Measurements from ENCODE around the gene COL23A1. TPM values are rescaled to one million over a fixed set of nuclear protein-coding genes. Genes with fewer than 3 reads are reported as not detected.

The COL23A1 gene
- total and polyA plus RNA-seq, 2 experiments from 2014 or later, result 4.8 to 8.2 TPM

DNA sequence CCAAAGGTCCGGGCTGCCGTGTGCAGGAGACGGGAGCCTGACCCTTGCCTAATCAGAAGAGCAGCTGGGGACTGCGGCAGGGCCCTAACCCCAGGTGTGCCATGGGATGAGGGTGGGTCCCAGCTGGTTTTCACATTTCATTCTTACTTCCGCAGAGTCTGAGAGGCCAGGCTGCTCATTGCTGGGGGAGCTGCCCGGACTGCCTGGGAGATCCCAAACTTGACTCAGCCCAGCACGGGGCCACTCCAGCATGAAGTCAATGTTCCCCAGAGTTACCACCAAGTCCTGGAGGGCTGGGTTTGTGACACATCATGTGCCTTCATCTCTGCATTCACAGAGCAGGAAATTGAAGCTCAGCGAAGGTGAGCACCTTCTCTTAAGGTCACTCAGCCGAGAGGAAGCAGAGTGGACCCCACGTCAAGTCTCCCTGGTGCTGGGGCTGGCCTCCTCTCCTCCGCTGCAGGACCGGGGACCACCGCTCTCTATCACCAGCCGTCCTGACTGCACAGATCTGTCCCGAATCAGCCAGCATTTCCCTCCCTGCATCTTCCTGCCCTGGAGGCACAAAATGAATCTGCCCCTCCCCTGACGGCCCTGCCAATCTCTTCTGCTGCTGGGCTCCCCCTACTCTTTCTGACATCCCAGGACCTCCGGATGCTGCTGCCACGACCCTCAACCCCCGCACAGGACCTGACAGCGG is 303.0 kb downstream of the COL23A1 start:
- H3K27me3 Mint-ChIP-seq (ENCODE audit: insufficient read depth, low read depth, poor library complexity), result peaks cover 10% of the 10 kb centered on the region
- no peak overlapping the region for H3K4me3 Mint-ChIP-seq
- H3K36me3 Mint-ChIP-seq (ENCODE audit: low read depth), result no peaks in the 10 kb centered on the region; the same call in 2 of the 3 replicates
- Histone ChIP-seq H3K27ac (ENCODE audit: low read depth) (no peak overlapping the region), H3K4me2 (no peak overlapping the region), H2AFZ (no peak overlapping the region), H3K9me2 (ENCODE audit: insufficient read depth) (no peaks in the 10 kb centered on the region), H3K4me1 (ENCODE audit: insufficient read depth) (no peaks in the 10 kb centered on the region), H4K20me1 (replicated peaks; ENCODE audit: insufficient read depth) (no peaks in the 10 kb centered on the region), H3K79me2 (replicated peaks; ENCODE audit: insufficient read depth) (no peaks in the 10 kb centered on the region), H3K27me3 (ENCODE audit: insufficient read depth) (no peaks in the 10 kb centered on the region), H3F3A (replicated peaks; ENCODE audit: low read depth) (no peaks in the 10 kb centered on the region), H3K36me3 (ENCODE audit: insufficient read depth) (no peaks in the 10 kb centered on the region), H3K4me3 (no peak overlapping the region)
- peaks cover 3% of the 10 kb centered on the region; the same call in 2 of the 3 replicates for H3K4me1 Mint-ChIP-seq
- H3K27ac Mint-ChIP-seq, result no peak overlapping the region; the same call in 1 of the 2 replicates
- ATAC-seq, result no peak
- TF ChIP-seq CREB1 (CRISPR knock-in tag; IDR thresholded peaks at IDR 0.05; ENCODE audit: low read depth) (no peak), EZH2phosphoT487 (IDR thresholded peaks at IDR 0.05; ENCODE audit: unreplicated experiment) (no peak), ZNF114 (CRISPR knock-in tag; IDR thresholded peaks at IDR 0.05) (no peak), NANOG (IDR thresholded peaks at IDR 0.05; ENCODE audit: borderline replicate concordance) (no peak), POLR2AphosphoS5 (IDR thresholded peaks at IDR 0.05; ENCODE audit: low read depth) (no peak), ZNF331 (CRISPR knock-in tag; IDR thresholded peaks at IDR 0.05; ENCODE audit: low read depth) (no peak), STAT1 (IDR thresholded peaks at IDR 0.05; ENCODE audit: unreplicated experiment) (no peak), JUNB (IDR thresholded peaks at IDR 0.05; ENCODE audit: unreplicated experiment) (no peak), EZH2 (IDR thresholded peaks at IDR 0.05; ENCODE audit: low read depth, unreplicated experiment) (no peak)
- TF ChIP-seq, protein P1, sequence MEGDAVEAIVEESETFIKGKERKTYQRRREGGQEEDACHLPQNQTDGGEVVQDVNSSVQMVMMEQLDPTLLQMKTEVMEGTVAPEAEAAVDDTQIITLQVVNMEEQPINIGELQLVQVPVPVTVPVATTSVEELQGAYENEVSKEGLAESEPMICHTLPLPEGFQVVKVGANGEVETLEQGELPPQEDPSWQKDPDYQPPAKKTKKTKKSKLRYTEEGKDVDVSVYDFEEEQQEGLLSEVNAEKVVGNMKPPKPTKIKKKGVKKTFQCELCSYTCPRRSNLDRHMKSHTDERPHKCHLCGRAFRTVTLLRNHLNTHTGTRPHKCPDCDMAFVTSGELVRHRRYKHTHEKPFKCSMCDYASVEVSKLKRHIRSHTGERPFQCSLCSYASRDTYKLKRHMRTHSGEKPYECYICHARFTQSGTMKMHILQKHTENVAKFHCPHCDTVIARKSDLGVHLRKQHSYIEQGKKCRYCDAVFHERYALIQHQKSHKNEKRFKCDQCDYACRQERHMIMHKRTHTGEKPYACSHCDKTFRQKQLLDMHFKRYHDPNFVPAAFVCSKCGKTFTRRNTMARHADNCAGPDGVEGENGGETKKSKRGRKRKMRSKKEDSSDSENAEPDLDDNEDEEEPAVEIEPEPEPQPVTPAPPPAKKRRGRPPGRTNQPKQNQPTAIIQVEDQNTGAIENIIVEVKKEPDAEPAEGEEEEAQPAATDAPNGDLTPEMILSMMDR (conservative IDR thresholded peaks at IDR 0.05; ENCODE audit: low read depth in 2 of 2), result no peak
- TF ChIP-seq, protein P2, sequence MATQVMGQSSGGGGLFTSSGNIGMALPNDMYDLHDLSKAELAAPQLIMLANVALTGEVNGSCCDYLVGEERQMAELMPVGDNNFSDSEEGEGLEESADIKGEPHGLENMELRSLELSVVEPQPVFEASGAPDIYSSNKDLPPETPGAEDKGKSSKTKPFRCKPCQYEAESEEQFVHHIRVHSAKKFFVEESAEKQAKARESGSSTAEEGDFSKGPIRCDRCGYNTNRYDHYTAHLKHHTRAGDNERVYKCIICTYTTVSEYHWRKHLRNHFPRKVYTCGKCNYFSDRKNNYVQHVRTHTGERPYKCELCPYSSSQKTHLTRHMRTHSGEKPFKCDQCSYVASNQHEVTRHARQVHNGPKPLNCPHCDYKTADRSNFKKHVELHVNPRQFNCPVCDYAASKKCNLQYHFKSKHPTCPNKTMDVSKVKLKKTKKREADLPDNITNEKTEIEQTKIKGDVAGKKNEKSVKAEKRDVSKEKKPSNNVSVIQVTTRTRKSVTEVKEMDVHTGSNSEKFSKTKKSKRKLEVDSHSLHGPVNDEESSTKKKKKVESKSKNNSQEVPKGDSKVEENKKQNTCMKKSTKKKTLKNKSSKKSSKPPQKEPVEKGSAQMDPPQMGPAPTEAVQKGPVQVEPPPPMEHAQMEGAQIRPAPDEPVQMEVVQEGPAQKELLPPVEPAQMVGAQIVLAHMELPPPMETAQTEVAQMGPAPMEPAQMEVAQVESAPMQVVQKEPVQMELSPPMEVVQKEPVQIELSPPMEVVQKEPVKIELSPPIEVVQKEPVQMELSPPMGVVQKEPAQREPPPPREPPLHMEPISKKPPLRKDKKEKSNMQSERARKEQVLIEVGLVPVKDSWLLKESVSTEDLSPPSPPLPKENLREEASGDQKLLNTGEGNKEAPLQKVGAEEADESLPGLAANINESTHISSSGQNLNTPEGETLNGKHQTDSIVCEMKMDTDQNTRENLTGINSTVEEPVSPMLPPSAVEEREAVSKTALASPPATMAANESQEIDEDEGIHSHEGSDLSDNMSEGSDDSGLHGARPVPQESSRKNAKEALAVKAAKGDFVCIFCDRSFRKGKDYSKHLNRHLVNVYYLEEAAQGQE (IDR thresholded peaks at IDR 0.05; ENCODE audit: unreplicated experiment), result no peak
- TF ChIP-seq, protein P3, sequence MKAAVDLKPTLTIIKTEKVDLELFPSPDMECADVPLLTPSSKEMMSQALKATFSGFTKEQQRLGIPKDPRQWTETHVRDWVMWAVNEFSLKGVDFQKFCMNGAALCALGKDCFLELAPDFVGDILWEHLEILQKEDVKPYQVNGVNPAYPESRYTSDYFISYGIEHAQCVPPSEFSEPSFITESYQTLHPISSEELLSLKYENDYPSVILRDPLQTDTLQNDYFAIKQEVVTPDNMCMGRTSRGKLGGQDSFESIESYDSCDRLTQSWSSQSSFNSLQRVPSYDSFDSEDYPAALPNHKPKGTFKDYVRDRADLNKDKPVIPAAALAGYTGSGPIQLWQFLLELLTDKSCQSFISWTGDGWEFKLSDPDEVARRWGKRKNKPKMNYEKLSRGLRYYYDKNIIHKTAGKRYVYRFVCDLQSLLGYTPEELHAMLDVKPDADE (IDR thresholded peaks at IDR 0.05), result no peak
- TF ChIP-seq, protein P4, sequence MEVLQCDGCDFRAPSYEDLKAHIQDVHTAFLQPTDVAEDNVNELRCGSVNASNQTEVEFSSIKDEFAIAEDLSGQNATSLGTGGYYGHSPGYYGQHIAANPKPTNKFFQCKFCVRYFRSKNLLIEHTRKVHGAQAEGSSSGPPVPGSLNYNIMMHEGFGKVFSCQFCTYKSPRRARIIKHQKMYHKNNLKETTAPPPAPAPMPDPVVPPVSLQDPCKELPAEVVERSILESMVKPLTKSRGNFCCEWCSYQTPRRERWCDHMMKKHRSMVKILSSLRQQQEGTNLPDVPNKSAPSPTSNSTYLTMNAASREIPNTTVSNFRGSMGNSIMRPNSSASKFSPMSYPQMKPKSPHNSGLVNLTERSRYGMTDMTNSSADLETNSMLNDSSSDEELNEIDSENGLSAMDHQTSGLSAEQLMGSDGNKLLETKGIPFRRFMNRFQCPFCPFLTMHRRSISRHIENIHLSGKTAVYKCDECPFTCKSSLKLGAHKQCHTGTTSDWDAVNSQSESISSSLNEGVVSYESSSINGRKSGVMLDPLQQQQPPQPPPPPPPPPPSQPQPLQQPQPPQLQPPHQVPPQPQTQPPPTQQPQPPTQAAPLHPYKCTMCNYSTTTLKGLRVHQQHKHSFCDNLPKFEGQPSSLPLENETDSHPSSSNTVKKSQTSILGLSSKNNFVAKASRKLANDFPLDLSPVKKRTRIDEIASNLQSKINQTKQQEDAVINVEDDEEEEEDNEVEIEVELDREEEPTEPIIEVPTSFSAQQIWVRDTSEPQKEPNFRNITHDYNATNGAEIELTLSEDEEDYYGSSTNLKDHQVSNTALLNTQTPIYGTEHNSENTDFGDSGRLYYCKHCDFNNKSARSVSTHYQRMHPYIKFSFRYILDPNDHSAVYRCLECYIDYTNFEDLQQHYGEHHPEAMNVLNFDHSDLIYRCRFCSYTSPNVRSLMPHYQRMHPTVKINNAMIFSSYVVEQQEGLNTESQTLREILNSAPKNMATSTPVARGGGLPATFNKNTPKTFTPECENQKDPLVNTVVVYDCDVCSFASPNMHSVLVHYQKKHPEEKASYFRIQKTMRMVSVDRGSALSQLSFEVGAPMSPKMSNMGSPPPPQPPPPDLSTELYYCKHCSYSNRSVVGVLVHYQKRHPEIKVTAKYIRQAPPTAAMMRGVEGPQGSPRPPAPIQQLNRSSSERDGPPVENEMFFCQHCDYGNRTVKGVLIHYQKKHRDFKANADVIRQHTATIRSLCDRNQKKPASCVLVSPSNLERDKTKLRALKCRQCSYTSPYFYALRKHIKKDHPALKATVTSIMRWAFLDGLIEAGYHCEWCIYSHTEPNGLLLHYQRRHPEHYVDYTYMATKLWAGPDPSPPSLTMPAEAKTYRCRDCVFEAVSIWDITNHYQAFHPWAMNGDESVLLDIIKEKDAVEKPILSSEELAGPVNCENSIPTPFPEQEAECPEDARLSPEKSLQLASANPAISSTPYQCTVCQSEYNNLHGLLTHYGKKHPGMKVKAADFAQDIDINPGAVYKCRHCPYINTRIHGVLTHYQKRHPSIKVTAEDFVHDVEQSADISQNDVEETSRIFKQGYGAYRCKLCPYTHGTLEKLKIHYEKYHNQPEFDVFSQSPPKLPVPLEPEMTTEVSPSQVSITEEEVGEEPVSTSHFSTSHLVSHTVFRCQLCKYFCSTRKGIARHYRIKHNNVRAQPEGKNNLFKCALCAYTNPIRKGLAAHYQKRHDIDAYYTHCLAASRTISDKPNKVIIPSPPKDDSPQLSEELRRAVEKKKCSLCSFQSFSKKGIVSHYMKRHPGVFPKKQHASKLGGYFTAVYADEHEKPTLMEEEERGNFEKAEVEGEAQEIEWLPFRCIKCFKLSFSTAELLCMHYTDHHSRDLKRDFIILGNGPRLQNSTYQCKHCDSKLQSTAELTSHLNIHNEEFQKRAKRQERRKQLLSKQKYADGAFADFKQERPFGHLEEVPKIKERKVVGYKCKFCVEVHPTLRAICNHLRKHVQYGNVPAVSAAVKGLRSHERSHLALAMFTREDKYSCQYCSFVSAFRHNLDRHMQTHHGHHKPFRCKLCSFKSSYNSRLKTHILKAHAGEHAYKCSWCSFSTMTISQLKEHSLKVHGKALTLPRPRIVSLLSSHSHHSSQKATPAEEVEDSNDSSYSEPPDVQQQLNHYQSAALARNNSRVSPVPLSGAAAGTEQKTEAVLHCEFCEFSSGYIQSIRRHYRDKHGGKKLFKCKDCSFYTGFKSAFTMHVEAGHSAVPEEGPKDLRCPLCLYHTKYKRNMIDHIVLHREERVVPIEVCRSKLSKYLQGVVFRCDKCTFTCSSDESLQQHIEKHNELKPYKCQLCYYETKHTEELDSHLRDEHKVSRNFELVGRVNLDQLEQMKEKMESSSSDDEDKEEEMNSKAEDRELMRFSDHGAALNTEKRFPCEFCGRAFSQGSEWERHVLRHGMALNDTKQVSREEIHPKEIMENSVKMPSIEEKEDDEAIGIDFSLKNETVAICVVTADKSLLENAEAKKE (CRISPR knock-in tag; IDR thresholded peaks at IDR 0.05), result no peak
- no peak for DNase-seq (ENCODE audit: low spot score)
- H3K9me3 Mint-ChIP-seq, result peaks cover 3% of the 10 kb centered on the region; the same call in 2 of the 3 replicates

Measured in GM23338 (cell line).